K562 (cell line): Measurements from ENCODE around the gene MAP4K4. TPM values are rescaled to one million over a fixed set of nuclear protein-coding genes. Genes with fewer than 3 reads are reported as not detected.

ENCODE experiments used
- BRD9 ChIP-seq: fragments of 450-650 bp; IDR thresholded peaks from 2 replicates; pipeline ENCODE4 v1.6.1; 2018; ENCODE audit warnings: low read depth; ENCODE audit not compliant: partially characterized antibody
- FOXM1 ChIP-seq, 2 experiments: fragments of 450-650 bp in 1 of 2; sonication (generic) in 1 of 2; formaldehyde crosslinking in 1 of 2; IDR thresholded peaks; 2 replicates each; pipeline versions ENCODE4 v1.6.1 to v1.9.0; 2017 to 2022; ENCODE audit warnings: low read depth in 2 of 2, mild to moderate bottlenecking in 2 of 2, missing genetic modification reagents in 1 of 2, moderate library complexity in 1 of 2
- GABPB1 ChIP-seq: sonication (generic); formaldehyde crosslinking; IDR thresholded peaks from 2 replicates; pipeline ENCODE4 v1.8.0; 2022; ENCODE audit warnings: mild to moderate bottlenecking, missing genetic modification reagents
- HDAC6 ChIP-seq: IDR thresholded peaks from 2 replicates; pipeline ENCODE4 v1.6.1; 2012; ENCODE audit warnings: low read depth, mild to moderate bottlenecking, control low read depth, inconsistent platforms, low read length, moderate library complexity
- NR2C2 ChIP-seq, 2 experiments: fragments of 200-800 bp in 1 of 2; sonication (Bioruptor generic) in 1 of 2; sonication (generic) in 1 of 2; formaldehyde crosslinking in 1 of 2; IDR thresholded peaks; 2 replicates each; pipeline versions ENCODE4 v1.6.1 to v1.8.0; 2016 to 2022; ENCODE audit warnings: mild to moderate bottlenecking in 1 of 2, missing compliant biosample characterization in 1 of 2, missing genetic modification characterization in 1 of 2, missing genetic modification reagents in 1 of 2
- NR4A1 ChIP-seq, 2 experiments: fragments of 250-450 bp in 1 of 2; fragments of 450-650 bp in 1 of 2; sonication (Bioruptor Pico) in 1 of 2; IDR thresholded peaks; 2 replicates each; pipeline versions ENCODE4 v1.4.0 to v1.6.1; 2016 to 2020; ENCODE audit warnings: mild to moderate bottlenecking in 2 of 2, missing compliant biosample characterization in 1 of 2, missing genetic modification characterization in 1 of 2, moderate library complexity in 1 of 2
- POU5F1 ChIP-seq: fragments of 150-350 bp; IDR thresholded peaks from 2 replicates; pipeline ENCODE4 v1.6.1; 2014; ENCODE audit warnings: borderline replicate concordance, low read length, low read depth, mild to moderate bottlenecking; ENCODE audit not compliant: partially characterized antibody
- THAP12 ChIP-seq: fragments of 250-450 bp; sonication (Bioruptor Pico); IDR thresholded peaks from 2 replicates; pipeline ENCODE4 v1.9.0; 2021; ENCODE audit warnings: mild to moderate bottlenecking, inconsistent platforms
- TSC22D4 ChIP-seq: fragments of 450-650 bp; IDR thresholded peaks from 2 replicates; pipeline ENCODE4 v1.6.1; 2016; ENCODE audit warnings: missing genetic modification characterization, missing biosample characterization, control low read depth
- ZFP1 ChIP-seq: fragments of 450-650 bp; formaldehyde crosslinking; IDR thresholded peaks from 2 replicates; pipeline ENCODE4 v1.4.0; 2020; ENCODE audit warnings: mild to moderate bottlenecking, mixed read lengths
- polyA plus RNA-seq, 8 experiments: library from polyadenylated mRNA; depleted of rRNA in 4 of 8; stranded (reverse) in 5 of 8; unstranded in 3 of 8; fragments of >200 nt; fragmentation: Nextera tagmentation in 2 of 8; fragmentation: Illumina TruSeq in 1 of 8; extraction: Ambion mirVana in 2 of 8; extraction: Trizol in 1 of 8; gene quantifications; 2 replicates each; pipeline versions ENCODE4 v1.2.1 to v1.2.3, GENCODE V29; 2011 to 2014; ENCODE audit warnings: inconsistent platforms in 1 of 8, missing spikeins in 1 of 8
- total RNA-seq, 7 experiments: library from RNA; depleted of rRNA in 6 of 7; stranded (reverse); fragments of >200 nt in 6 of 7; fragmentation: Illumina TruSeq in 2 of 7; extraction: Trizol in 2 of 7; gene quantifications; 2 replicates each; pipeline versions ENCODE4 v1.2.1 to v1.2.3, GENCODE V29; 2011 to 2021; ENCODE audit warnings: low replicate concordance in 1 of 7

MAP4K4 gene
- total and polyA plus RNA-seq, 9 of the 15 experiments (the other 6 are each of a cell fraction or from before 2014, with no cell fraction given), result 7.6 to 76.4 (median 50.6) TPM

GRCh38 chr2:101725515-101726192 is 28.1 kb downstream of the MAP4K4 start (continued):
- no peak for TF ChIP-seq HDAC6
- TF ChIP-seq FOXM1 (IDR thresholded peaks at IDR 0.05; ENCODE audit: low read depth), result no peak
- TF ChIP-seq FOXM1 (CRISPR knock-in tag; IDR thresholded peaks at IDR 0.05; ENCODE audit: low read depth), result no peak
- no peak for TF ChIP-seq POU5F1
- TF ChIP-seq GABPB1 (CRISPR knock-in tag), result no peak
- TF ChIP-seq THAP12 (CRISPR knock-in tag), result no peak
- no peak for TF ChIP-seq TSC22D4
- no peak for TF ChIP-seq NR4A1 (CRISPR knock-in tag; IDR thresholded peaks at IDR 0.05)
- TF ChIP-seq NR4A1 (tag; IDR thresholded peaks at IDR 0.05), result no peak
- TF ChIP-seq BRD9, result no peak
- TF ChIP-seq NR2C2 (CRISPR knock-in tag; IDR thresholded peaks at IDR 0.05), result no peak
- TF ChIP-seq NR2C2 (tag; IDR thresholded peaks at IDR 0.05), result no peak
- no peak for TF ChIP-seq ZFP1 (CRISPR knock-in tag)
